Neural progenitor cell (in vitro differentiated cells): ENCODE measurements around the gene CUL1.

Source experiments
- CTCF ChIP-seq: fragments of 200-600 bp; sonication (generic); IDR thresholded peaks from 2 replicates; pipeline ENCODE4 v1.5.1; 2017; ENCODE audit warnings: antibody characterized with exemption, mild to moderate bottlenecking
- EZH2 ChIP-seq: fragments of 200-600 bp; sonication (generic); IDR thresholded peaks from 2 replicates; pipeline ENCODE4 v1.6.1; 2017; ENCODE audit warnings: antibody characterized with exemption, mild to moderate bottlenecking, moderate library complexity
- EZH2phosphoT487 ChIP-seq: fragments of 200-600 bp; sonication (generic); IDR thresholded peaks from 2 replicates; pipeline ENCODE4 v1.6.1; 2017; ENCODE audit warnings: antibody characterized with exemption

- TF ChIP-seq EZH2phosphoT487 (no peak), CTCF (no peak), EZH2 (no peak)
Measured at GRCh38 chr7:148793590-148793989, 94.9 kb downstream of the CUL1 start.
